HepG2 (cell line): ENCODE data around the gene MMP25. TPM values are rescaled to one million over a fixed set of nuclear protein-coding genes. Genes with fewer than 3 reads are reported as not detected.
A peak's percentile ranks its signal among the peaks of the same experiment; 100 is the strongest.

Experiments used
- ATAC-seq: fragments of 200-7000 bp; cut with Tn5 transposase; 3 replicates; pipeline ENCODE4 v1.9.1; 2020; ENCODE audit warnings: mild to moderate bottlenecking, moderate library complexity
- BruUV-seq: library from RNA; stranded (reverse); fragments of 400-500 nt; replicated peaks from 2 replicates; lab custom pipeline; 2021; lab: Mats Ljungman, UMichigan
- CTCF ChIA-PET: fragments of 300-600 bp; formaldehyde crosslinking; extraction: SDS; loops from one replicate; lab custom pipeline; 2021; ENCODE audit warnings: low total read pairs, inconsistent platforms, low intra/inter-chr PET ratio; lab: Yijun Ruan, JAX
- POLR2A ChIA-PET: fragments of 350-600 bp; sonication (Branson Sonifier 250); formaldehyde crosslinking; loops from one replicate; lab custom pipeline; 2020; ENCODE audit warnings: antibody characterized with exemption, inconsistent platforms; lab: Yijun Ruan, JAX
- DNase-seq: peaks from one replicate; pipeline ENCODE4 v3.0.0-alpha.2; 2015; ENCODE audit warnings: low spot score
- FAIRE-seq: peaks from 3 replicates; lab custom pipeline; 2011; peaks lifted over from hg19 to GRCh38; lab: Jason Lieb, UNC
- H2AFZ ChIP-seq: one replicate; pipeline ENCODE4 v1.6.1; 2011; ENCODE audit warnings: low read length, inconsistent platforms
- H3K27ac ChIP-seq: fragments of 300-600 bp; 3 replicates; pipeline ENCODE4 v1.8.0; 2011; ENCODE audit warnings: mixed run types, mild to moderate bottlenecking, mixed read lengths, low read length, inconsistent platforms; ENCODE audit not compliant: insufficient read depth; ENCODE audit errors: extremely low read length
- H3K27me3 ChIP-seq, 2 experiments: fragments of 200-600 bp in 1 of 2; 2 replicates in 1 of 2; 3 replicates in 1 of 2; pipeline versions ENCODE4 v1.6.0 to v1.8.0; 2011; ENCODE audit warnings: low read length in 2 of 2, mild to moderate bottlenecking in 2 of 2, moderate library complexity in 2 of 2, inconsistent platforms in 1 of 2; ENCODE audit not compliant: insufficient read depth in 2 of 2, control insufficient read depth in 1 of 2
- H3K36me3 ChIP-seq, 2 experiments: fragments of 200-600 bp in 1 of 2; replicated peaks in 1 of 2; 2 replicates in 1 of 2; 3 replicates in 1 of 2; pipeline versions ENCODE4 v1.5.1 to v1.8.0; 2011; ENCODE audit warnings: low read length in 2 of 2, inconsistent platforms in 1 of 2; ENCODE audit not compliant: insufficient read depth in 2 of 2, control insufficient read depth in 1 of 2
- H3K4me1 ChIP-seq: 2 replicates; pipeline ENCODE4 v1.5.1; 2012; ENCODE audit warnings: low read length, inconsistent platforms; ENCODE audit not compliant: insufficient read depth
- H3K4me2 ChIP-seq: 2 replicates; pipeline ENCODE4 v1.6.0; 2011; ENCODE audit warnings: low read depth, low read length, inconsistent platforms
- H3K4me3 ChIP-seq, 3 experiments: fragments of 200-600 bp in 1 of 3; sonication (generic), shearing (Covaris generic) in 1 of 3; replicated peaks in 1 of 3; 2 replicates each; pipeline ENCODE4 v1.5.1; 2011 to 2016; ENCODE audit warnings: low read length in 3 of 3, inconsistent platforms in 2 of 3, low read depth in 2 of 3, mild to moderate bottlenecking in 2 of 3, control low read depth in 1 of 3, mixed read lengths in 1 of 3; ENCODE audit not compliant: insufficient read depth in 1 of 3
- H3K79me2 ChIP-seq: one replicate; pipeline ENCODE4 v1.6.1; 2011; ENCODE audit warnings: low read length, inconsistent platforms; ENCODE audit not compliant: insufficient read depth
- H3K9ac ChIP-seq: 2 replicates; pipeline ENCODE4 v1.6.0; 2011; ENCODE audit warnings: mild to moderate bottlenecking, low read depth, low read length, inconsistent platforms; ENCODE audit not compliant: insufficient read depth
- H3K9me3 ChIP-seq: 2 replicates; pipeline ENCODE4 v1.5.1; 2012; ENCODE audit warnings: mild to moderate bottlenecking, low read length
- H4K20me1 ChIP-seq: 2 replicates; pipeline ENCODE4 v1.6.0; 2011; ENCODE audit warnings: inconsistent platforms, mild to moderate bottlenecking, low read length, moderate library complexity; ENCODE audit not compliant: insufficient read depth
- E2F1 ChIP-seq: sonication (generic); formaldehyde crosslinking; IDR thresholded peaks from 2 replicates; pipeline ENCODE4 v1.5.0; 2020; ENCODE audit warnings: missing genetic modification reagents
- HOMEZ ChIP-seq: IDR thresholded peaks from 2 replicates; pipeline ENCODE4 v1.6.1; 2016; ENCODE audit warnings: low read depth
- SIX4 ChIP-seq: sonication (generic); formaldehyde crosslinking; IDR thresholded peaks from 2 replicates; pipeline ENCODE4 v1.4.0; 2020; ENCODE audit warnings: missing genetic modification reagents
- SPEN ChIP-seq: sonication (generic); formaldehyde crosslinking; IDR thresholded peaks from 2 replicates; pipeline ENCODE4 v1.5.1; 2020; ENCODE audit warnings: low read depth, mild to moderate bottlenecking, missing genetic modification reagents
- ZNF629 ChIP-seq: sonication (generic); formaldehyde crosslinking; conservative IDR thresholded peaks from 2 replicates; pipeline ENCODE4 v1.5.0; 2020; ENCODE audit warnings: missing genetic modification reagents
- WGBS: methylation state at CpG from one replicate; pipeline ENCODE4 v1.1.6; 2017; ENCODE audit warnings: low lambda C conversion rate; 5-methylcytosine and 5-hydroxymethylcytosine counted together
- in situ Hi-C: cut with HindIII; loops from 2 replicates; pipeline ENCODE4 v1.10.0; 2017; ENCODE audit warnings: low pct_unique_long_range_greater_than_20kb; ENCODE audit not compliant: extremely low pct_ligation_motif_present
- intact Hi-C: fragments of 100-400 bp; cut with micrococcal nuclease; formaldehyde crosslinking; loops from one replicate; pipeline ENCODE4 v1.10.0; 2022; ENCODE audit not compliant: unreplicated experiment
- polyA plus RNA-seq, 8 experiments: library from polyadenylated mRNA; depleted of rRNA in 3 of 8; stranded (reverse) in 7 of 8; unstranded in 1 of 8; fragments of >200 nt; fragmentation: Illumina TruSeq in 4 of 8; extraction: Trizol in 4 of 8; gene quantifications; 2 replicates each; pipeline versions ENCODE4 v1.2.1 to v1.2.3, GENCODE V29; 2011 to 2016; ENCODE audit warnings: low read depth in 4 of 8, missing spikeins in 1 of 8, mixed read lengths in 1 of 8; ENCODE audit not compliant: insufficient read depth in 1 of 8
- total RNA-seq, 5 experiments: library from RNA; depleted of rRNA; stranded (reverse); fragments of >200 nt; fragmentation: Illumina TruSeq; extraction: Trizol; gene quantifications; 2 replicates each; pipeline ENCODE4 v1.2.3, GENCODE V29; 2016; ENCODE audit warnings: low read depth in 1 of 5

MMP25 gene
- total and polyA plus RNA-seq, 2 of the 13 experiments (the other 11 are each of a cell fraction or from before 2014, with no cell fraction given): 0.04 to 0.08 TPM

GRCh38 chr16:3074860-3075522 lies 28.6 kb downstream of the MMP25 start:
- in situ Hi-C loops: no loop called here
- FAIRE-seq: no peak
- H3K79me2 ChIP-seq: no peaks in the 10 kb centered on the region
- no peak for TF ChIP-seq HOMEZ
- TF ChIP-seq SPEN (CRISPR knock-in tag): no peak
- no peak for TF ChIP-seq SIX4
- peak; percentile 37; the same call in 1 of the 2 replicates for TF ChIP-seq ZNF629
- TF ChIP-seq E2F1 (CRISPR knock-in tag): no peak
- TF ChIP-seq, all 625 proteins: peak for 1
- no peaks in the 10 kb centered on the region for H3K9me3 ChIP-seq
- DNase-seq (no peak), ATAC-seq (no peak)
- intact Hi-C loops: no loop called here
- H3K36me3 ChIP-seq: no peaks in the 10 kb centered on the region
- peaks cover 2 to 16% of the 10 kb centered on the region in 2 experiments; a peak in 3 of 5 replicates for H3K27me3 ChIP-seq
- WGBS: 18% methylated on average over 8 of the region's 9 CpGs
- H3K4me1 ChIP-seq: peaks cover 9% of the 10 kb centered on the region
- H3K9ac ChIP-seq: no peak overlapping the region
- no peak overlapping the region for H2AFZ ChIP-seq
- CTCF ChIA-PET: no interaction called here
- H3K4me2 ChIP-seq: no peak overlapping the region; the same call in 1 of the 2 replicates
- H3K4me3 ChIP-seq: no peak overlapping the region
- H3K27ac ChIP-seq: no peak overlapping the region
- no TSS peak for BruUV-seq
- H4K20me1 ChIP-seq: no peaks in the 10 kb centered on the region
- POLR2A ChIA-PET: interaction anchor here (3.0 to 3.8 kb wide), 2 partner anchors 10 to 12 kb away, joined by 8 to 20 read pairs; partner anchors contain the start of gene IL32
